AG04449 (cell line): ENCODE results near the gene CD164L2.

Source experiments
- CTCF ChIA-PET: fragments of 350-600 bp; formaldehyde crosslinking; extraction: SDS; loops from one replicate; lab custom pipeline; 2021; ENCODE audit warnings: antibody characterized with exemption; lab: Yijun Ruan, JAX
- POLR2A ChIA-PET: fragments of 400-600, 350-600 bp; formaldehyde crosslinking; extraction: SDS; loops from one replicate; lab custom pipeline; 2020; ENCODE audit warnings: antibody characterized with exemption, inconsistent platforms; lab: Yijun Ruan, JAX
- DNase-seq: peaks from one replicate; pipeline ENCODE4 v3.0.0-alpha.2; 2010; ENCODE audit warnings: low read depth, low spot score
- H3K4me3 ChIP-seq: 2 replicates; pipeline ENCODE4 v1.5.1; 2011; ENCODE audit warnings: low read depth, mild to moderate bottlenecking, control low read depth, low read length
- TF ChIP-seq, protein P1 (sequence below): IDR thresholded peaks from one replicate; pipeline ENCODE4 v1.5.1; 2011; ENCODE audit warnings: mild to moderate bottlenecking, moderate library complexity, low read length, control low read depth, inconsistent platforms; ENCODE audit not compliant: insufficient read depth; ENCODE audit errors: missing control alignments

Gene CD164L2

DNA sequence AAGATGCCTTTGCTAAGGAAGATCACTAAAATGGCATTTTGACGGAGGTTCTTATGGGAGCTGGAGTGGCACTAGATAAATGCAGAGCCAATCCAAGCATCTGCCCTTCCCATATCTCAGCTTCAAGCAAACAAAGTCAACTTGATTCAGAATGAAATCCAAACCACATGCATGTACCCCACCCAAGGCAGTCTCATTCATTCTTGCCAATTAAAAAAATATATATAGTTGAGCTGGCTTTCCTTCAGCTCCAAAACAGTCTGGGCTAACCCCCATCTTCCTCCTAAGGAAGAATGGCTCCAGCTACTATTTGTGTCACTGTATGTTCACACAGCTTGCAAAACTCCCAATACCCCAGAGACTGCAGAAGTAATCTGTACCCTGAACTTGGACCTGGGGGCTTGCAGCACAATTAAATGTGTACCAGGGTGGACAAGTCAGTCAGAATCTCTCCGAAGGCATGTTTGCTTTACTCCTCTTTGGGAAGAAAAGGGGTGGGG, 44.7 kb upstream of the CD164L2 start:
- TF ChIP-seq, protein P1, sequence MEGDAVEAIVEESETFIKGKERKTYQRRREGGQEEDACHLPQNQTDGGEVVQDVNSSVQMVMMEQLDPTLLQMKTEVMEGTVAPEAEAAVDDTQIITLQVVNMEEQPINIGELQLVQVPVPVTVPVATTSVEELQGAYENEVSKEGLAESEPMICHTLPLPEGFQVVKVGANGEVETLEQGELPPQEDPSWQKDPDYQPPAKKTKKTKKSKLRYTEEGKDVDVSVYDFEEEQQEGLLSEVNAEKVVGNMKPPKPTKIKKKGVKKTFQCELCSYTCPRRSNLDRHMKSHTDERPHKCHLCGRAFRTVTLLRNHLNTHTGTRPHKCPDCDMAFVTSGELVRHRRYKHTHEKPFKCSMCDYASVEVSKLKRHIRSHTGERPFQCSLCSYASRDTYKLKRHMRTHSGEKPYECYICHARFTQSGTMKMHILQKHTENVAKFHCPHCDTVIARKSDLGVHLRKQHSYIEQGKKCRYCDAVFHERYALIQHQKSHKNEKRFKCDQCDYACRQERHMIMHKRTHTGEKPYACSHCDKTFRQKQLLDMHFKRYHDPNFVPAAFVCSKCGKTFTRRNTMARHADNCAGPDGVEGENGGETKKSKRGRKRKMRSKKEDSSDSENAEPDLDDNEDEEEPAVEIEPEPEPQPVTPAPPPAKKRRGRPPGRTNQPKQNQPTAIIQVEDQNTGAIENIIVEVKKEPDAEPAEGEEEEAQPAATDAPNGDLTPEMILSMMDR, result no peak
- H3K4me3 ChIP-seq, result no peak overlapping the region
- ChIA-PET POLR2A (no interaction called here), CTCF (interaction anchor here (1.0 to 3.2 kb wide), 7 partner anchors 9 to 180 kb away, joined by 3 to 12 read pairs (median 5); no protein-coding TSS in a partner anchor)
- DNase-seq, result no peak

DNA sequence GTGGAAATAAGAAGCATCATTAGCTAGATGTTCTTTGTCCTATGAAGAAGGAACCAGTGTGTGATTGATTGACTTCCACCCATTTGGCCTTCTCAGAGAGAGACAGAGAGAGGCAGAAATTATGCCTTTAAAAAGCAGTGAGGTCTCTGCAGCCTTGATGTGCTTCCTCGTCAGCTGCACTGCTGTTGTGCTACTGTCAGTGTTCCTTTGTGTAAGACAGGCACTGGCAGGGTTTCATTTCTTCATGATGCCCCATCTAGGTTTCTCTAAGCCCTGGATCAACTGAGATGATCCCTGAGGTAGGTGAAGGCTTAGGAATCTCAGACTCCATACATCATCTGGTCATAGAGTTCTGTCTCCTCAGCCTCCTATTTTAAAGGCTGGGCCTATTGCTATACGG, 44.2 kb upstream of the CD164L2 start:
- ChIA-PET CTCF (interaction anchor here (1.0 to 3.2 kb wide), 6 partner anchors 9 to 129 kb away, joined by 3 to 12 read pairs (median 4); no protein-coding TSS in a partner anchor), POLR2A (no interaction called here)
- DNase-seq, result no peak
- H3K4me3 ChIP-seq, result no peak overlapping the region
- TF ChIP-seq, protein P1, result no peak

DNA sequence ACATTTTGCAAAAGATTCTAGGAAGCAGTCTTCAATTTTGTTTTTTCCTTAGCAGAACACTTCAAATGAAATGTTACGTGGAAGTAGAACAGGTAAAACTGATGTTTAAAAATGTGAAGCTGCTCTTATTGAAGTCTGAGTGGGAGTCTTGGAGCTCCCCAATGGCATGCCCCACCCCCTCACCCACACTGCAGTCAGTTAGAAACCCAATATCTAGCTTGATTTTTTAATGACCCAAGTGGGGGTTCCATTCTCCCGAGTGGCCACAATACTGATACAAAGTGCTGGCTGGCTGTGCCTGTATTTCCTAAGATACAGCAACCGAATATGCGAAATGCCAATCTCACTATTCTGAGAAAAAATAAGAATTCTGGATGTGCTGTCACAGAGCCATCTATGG, 40.6 kb upstream of the CD164L2 start:
- TF ChIP-seq, protein P1, result no peak
- H3K4me3 ChIP-seq, result no peak overlapping the region
- ChIA-PET CTCF (interaction anchor here (1.0 to 2.1 kb wide), 5 partner anchors 12 to 239 kb away, joined by 3 to 9 read pairs (median 3); no protein-coding TSS in a partner anchor), POLR2A (no interaction called here)
- no peak for DNase-seq

DNA sequence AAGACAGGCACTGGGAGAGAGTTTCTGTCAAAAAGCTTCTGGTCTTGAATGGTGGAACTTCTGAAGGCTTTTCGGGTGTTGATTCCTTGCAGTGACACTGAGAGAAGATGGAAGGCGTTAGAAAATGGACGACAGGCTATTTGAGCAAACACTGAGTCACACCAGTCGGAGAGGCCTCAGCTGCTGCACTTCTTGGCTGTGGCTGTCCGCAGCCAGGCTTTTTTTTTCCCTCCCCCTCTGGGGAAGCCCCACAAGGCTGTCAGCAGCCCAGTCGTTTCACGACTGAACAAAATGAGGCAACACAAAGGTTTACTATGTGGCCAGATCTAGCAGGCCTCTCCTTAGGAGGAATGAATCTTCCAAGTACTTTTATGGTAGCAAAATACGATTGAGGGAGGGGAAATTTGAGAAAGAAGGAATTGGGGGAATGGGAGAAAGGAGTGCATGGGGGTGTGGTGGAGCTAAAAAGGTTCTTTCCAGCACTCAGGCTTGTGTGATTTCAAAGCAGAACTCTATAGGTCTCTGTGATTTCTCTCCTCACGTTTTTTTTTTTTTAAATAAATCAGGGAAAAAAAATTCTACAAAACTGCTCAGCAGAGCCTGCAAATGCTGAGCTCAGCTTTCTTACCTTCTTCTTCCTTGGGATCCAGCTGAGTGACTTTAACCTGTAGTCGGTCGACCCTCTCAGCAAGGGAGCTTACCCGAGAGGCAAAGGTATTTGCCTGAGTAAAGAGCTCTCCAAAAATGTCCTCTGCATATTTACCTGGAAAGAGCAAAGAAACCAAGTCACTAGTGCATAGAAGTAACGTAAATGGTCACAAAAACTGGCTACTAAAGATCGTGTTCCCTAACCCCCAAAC, 35.4 kb upstream of the CD164L2 start:
- ChIA-PET CTCF (interaction anchor here (0.9 to 11.6 kb wide), 10 partner anchors 10 to 244 kb away, joined by 3 to 143 read pairs (median 4); partner anchors contain the start of gene AHDC1), POLR2A (interaction anchor here (0.6 kb wide), 1 partner anchor 107 kb away, joined by 3 read pairs; no protein-coding TSS in a partner anchor)
- TF ChIP-seq, protein P1, result no peak
- DNase-seq, result peak; percentile 77
- H3K4me3 ChIP-seq, result no peak overlapping the region

DNA sequence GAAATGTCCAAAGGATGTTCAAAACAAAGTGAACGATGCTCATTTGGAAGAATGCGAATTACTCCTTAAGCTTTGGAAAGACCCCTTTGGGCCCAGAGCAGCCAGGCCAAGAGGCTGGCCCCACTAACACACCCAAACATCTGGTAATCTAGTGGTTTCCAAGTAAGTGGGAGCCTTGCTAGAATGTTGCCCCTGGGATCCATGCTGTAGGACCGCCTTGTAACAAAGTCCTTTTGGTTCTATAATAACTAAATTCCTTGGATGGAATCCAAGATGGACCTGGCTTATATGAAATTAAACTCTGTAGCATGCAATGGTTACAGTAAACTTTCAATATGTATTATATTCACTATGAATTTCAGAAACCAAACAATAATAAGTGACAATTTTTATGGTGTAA, 34.6 kb upstream of the CD164L2 start:
- ChIA-PET POLR2A (interaction anchor here (0.6 kb wide), 1 partner anchor 108 kb away, joined by 3 read pairs; no protein-coding TSS in a partner anchor), CTCF (interaction anchor here (1.1 to 11.6 kb wide), 10 partner anchors 10 to 245 kb away, joined by 3 to 143 read pairs (median 4); partner anchors contain the start of gene AHDC1)
- TF ChIP-seq, protein P1, result no peak

More for the DNA sequence above, 34.6 kb upstream of the CD164L2 start:
- no peak for DNase-seq
- H3K4me3 ChIP-seq, result no peak overlapping the region
